RWPE1 (cell line): ENCODE results near the gene KDELR3.

ENCODE experiments used
- CTCF ChIA-PET: fragments of 350-600 bp; sonication (Branson Sonifier 250); formaldehyde crosslinking; extraction: SDS; loops from one replicate; lab custom pipeline; 2021; lab: Yijun Ruan, JAX
- POLR2A ChIA-PET: fragments of 400-600 bp; formaldehyde crosslinking; extraction: SDS; loops from one replicate; lab custom pipeline; 2020; ENCODE audit warnings: antibody characterized with exemption; ENCODE audit not compliant: low non-redundant PET; lab: Yijun Ruan, JAX
- DNase-seq: peaks from one replicate; pipeline ENCODE4 v3.0.0; 2012; ENCODE audit warnings: low spot score
- H3K27ac ChIP-seq: fragments of 450-650 bp; 2 replicates; pipeline ENCODE4 v1.5.1; 2017
- TF ChIP-seq, protein P1 (sequence below): fragments of 450-650 bp; conservative IDR thresholded peaks from 2 replicates; pipeline ENCODE4 v1.5.1; 2017; ENCODE audit warnings: low read depth, mild to moderate bottlenecking

Gene KDELR3

DNA sequence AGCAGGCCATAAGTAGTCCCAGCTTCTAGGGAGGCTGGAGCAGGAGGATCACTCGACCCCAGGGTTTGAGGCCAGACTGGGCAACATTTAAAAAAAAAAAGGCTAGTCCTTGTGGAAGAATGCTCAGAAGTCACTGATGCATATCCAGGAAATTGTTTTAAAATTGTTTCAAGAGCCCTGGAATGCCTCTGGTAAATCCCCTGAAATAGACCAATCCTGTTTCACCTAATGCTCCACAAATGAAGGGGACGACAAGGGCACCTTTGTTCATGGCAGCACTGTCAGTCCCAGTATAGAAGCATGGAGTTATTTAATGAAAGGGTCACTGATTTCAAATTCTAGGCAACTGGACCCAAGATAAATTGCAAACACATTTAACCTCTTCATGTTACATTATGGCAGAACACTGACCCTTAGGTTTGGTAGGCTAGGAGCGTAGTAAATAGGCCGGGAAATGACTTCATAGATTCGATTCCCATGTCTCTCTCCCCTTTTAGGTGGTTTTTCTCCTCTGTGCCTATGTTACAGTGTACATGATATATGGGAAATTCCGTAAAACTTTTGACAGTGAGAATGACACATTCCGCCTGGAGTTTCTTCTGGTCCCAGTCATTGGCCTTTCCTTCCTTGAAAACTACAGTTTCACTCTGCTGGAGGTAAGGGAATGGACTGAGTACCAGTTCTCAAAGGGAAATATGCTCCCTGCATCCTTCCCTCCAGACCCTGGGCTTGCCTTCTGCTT, 11.4 kb downstream of the KDELR3 start:
- ChIA-PET CTCF (interaction anchor here (0.6 kb wide), 1 partner anchor 95 kb away, joined by 3 read pairs; no protein-coding TSS in a partner anchor), POLR2A (no interaction called here)
- TF ChIP-seq, protein P1, sequence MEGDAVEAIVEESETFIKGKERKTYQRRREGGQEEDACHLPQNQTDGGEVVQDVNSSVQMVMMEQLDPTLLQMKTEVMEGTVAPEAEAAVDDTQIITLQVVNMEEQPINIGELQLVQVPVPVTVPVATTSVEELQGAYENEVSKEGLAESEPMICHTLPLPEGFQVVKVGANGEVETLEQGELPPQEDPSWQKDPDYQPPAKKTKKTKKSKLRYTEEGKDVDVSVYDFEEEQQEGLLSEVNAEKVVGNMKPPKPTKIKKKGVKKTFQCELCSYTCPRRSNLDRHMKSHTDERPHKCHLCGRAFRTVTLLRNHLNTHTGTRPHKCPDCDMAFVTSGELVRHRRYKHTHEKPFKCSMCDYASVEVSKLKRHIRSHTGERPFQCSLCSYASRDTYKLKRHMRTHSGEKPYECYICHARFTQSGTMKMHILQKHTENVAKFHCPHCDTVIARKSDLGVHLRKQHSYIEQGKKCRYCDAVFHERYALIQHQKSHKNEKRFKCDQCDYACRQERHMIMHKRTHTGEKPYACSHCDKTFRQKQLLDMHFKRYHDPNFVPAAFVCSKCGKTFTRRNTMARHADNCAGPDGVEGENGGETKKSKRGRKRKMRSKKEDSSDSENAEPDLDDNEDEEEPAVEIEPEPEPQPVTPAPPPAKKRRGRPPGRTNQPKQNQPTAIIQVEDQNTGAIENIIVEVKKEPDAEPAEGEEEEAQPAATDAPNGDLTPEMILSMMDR = no peak
- DNase-seq = no peak
- H3K27ac ChIP-seq = no peak overlapping the region

DNA sequence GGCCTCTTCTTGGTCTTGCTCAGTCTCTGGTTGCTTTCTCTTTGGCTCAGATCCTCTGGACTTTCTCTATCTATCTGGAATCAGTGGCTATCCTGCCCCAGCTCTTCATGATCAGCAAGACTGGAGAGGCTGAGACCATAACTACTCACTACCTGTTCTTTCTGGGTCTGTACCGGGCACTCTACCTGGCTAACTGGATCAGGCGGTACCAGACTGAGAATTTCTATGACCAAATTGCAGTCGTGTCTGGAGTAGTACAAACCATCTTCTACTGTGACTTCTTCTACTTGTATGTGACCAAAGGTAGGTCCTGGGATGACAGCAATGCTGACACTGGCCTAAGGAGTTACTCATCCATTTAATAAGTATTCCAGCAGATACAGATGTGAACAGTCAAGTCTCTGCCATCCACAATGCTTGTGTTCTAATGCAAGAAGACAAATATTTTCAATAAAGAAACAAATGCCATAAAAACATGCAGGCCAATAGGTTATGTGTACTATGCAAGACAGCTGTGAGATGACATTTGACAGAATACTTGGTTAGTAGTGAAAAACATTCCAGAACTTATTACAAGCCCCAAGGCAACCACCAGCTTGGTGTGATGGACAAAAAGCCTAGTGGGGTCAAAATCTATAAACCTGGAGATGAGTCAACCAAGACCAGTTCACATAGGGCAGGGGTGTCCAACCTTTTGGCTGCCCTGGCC, 13.4 kb downstream of the KDELR3 start:
- TF ChIP-seq, protein P1 = no peak
- ChIA-PET POLR2A (no interaction called here), CTCF (no interaction called here)
- no peak for DNase-seq
- no peak overlapping the region for H3K27ac ChIP-seq

DNA sequence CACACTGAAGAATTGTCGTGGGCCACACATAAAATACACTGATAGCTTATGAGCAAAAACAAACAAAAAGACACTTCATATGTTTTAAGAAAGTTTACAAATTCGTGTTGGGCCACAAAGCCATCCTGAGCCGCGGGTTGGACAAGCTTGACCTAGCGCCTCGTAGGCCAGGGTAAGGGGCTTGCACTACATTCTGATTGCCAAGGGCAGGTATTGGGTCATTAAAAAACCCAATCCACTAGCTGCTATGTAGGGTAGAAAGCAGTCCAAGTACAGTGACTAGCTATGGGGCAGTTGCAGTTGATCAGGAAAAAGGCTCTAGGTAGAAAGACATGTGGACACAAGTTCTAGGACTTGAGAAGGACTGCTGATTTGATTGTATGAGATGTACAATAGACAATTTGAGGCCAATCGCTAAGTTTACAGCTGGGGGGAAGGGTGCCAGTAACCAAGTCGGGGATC, 14.0 kb downstream of the KDELR3 start:
- CTCF ChIA-PET = no interaction called here
- H3K27ac ChIP-seq = no peak overlapping the region
- no peak for DNase-seq
- TF ChIP-seq, protein P1 = no peak
- POLR2A ChIA-PET = no interaction called here

DNA sequence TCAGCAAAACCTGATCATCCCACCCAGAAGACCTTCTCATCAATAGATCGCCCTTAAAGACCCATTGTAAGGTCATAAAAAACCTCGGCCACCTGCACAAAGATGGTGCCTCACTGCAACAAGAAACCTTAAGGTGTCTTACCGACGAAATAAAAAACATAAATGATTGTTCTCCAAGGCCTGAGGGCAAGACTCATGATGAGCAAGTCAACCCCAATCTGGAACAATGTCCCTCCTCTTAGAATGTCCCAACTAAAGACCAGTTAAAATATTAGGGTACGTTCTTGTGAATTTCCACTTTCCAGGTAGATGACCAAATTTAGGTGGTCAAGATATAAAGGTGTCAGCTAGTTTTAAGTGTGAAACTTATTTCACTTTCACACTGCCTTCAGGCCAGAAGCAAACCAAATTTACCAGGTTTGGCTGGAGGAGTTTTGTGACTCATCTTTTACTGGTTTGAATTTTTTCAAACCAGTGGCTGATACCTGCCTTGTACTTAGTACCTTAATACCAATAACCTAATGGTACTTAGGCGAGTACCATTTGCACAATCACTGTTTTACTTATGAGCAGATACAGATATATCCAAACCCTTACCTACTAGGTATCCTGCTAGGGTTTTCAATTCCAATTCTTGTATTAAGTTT, 14.9 kb downstream of the KDELR3 start:
- ChIA-PET POLR2A (no interaction called here), CTCF (interaction anchor here (0.7 kb wide), 1 partner anchor 13 kb away, joined by 3 read pairs; no protein-coding TSS in a partner anchor)
- TF ChIP-seq, protein P1 = no peak
- no peak overlapping the region for H3K27ac ChIP-seq
- no peak for DNase-seq

DNA sequence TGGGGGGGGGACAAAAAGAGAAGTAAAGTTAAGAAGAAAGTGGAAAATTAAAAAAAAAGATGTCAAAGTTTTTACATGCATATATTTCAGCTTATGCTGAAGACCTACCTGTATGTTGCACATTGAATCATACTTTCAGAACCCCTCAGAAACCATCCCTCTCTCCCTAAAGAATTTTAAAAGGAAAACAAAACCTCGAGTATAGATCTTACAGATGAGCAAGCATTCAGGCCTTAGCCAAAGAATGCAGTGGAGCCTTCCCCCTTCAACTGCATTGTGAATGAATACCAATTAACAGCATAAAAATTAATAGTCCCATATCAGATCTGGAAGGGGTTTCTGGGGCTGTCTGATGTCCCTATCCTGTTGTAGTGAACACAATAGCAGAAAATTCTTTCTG, 16.3 kb downstream of the KDELR3 start:
- no peak overlapping the region for H3K27ac ChIP-seq
- CTCF ChIA-PET = no interaction called here
- TF ChIP-seq, protein P1 = no peak
- DNase-seq = no peak
- POLR2A ChIA-PET = no interaction called here

DNA sequence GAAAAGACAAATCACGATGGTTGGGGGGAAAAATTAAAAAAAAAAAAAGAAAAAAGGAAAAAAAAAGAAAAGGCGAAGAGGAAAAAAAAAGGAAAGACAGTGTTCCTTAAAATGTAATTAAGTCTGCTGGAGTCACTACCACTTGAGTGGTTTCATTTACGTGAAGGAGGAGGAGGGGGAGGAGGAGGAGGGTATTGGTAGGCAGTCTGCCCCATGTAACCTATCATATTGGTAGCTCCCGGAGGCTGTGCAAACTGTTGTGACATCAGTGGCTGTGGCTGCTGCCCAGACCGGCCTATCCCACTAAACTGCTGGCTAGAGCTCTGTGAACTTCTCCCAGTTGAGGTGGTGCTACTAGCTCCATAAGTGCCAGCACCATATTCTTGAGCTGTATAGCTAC, 17.9 kb downstream of the KDELR3 start:
- peak overlapping the region; percentile 23; the same call in 1 of the 2 replicates for H3K27ac ChIP-seq
- no peak for DNase-seq
- ChIA-PET CTCF (no interaction called here), POLR2A (no interaction called here)
- TF ChIP-seq, protein P1 = no peak
